Measurements from ENCODE around the gene DISC1.
"Not testable (repeated sequence)": the region's sequence is repeated elsewhere in the genome, so short reads cannot be mapped to it uniquely, and the experiment has no call there.

The DISC1 gene

DNA sequence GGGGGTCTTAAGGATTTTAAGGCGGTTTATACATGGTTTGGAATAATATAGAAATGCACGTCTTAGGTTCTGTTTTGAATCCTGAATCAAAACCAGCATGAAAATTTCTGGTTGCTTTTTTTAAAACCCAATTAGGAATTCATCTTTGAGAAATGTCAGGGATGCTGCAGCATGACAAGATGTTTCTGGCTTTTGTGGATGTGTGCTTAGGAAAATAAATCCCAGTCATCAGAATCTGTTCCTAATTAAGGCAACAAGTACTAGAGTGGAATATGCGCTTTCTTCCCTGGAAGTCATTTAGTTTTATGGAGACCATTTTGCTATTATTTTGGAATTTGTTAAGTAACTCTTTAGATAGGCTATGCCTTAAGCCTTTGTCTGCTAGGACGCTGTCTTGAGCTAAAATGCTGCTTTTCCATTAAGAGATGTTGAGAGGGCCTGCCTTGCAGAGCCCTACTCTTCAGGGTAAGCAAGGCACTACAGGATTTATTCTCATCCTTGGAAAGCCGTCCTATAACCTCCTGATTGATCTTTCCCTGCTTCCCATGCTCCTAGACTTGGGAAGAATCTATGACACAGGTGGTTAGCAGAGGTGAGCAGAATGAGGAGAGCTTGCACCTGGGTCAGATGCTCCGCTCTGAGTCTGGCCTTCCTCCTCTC, 332.8 kb downstream of the DISC1 start:
- DNase-seq (ENCODE audit: low read depth): no peak

GRCh38 chr1:231961801-231962200, 335.2 kb downstream of the DISC1 start:
- DNase-seq (ENCODE audit: low read depth): not testable (repeated sequence)

DNA sequence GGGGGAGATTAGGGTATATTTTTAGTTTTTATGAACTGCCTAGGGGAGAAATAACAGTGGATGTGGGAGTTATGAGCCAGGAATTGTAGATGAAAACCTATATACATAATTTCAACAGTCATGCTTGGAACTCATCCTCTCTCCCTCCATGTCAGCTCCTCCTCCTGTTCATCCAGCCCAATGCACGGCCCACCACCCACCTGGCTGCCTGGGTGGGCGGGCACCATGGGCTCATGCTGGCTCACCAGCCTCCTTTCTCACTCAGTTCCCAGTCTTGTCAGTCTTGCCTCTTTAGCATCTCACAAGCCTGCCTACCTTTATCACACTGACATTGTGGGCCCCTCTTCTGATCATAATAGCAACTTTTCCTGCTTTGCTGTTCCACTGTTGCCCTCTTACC, 336.0 kb downstream of the DISC1 start:
- DNase-seq (ENCODE audit: low read depth): no peak

GRCh38 chr1:231964241-231964640, 337.7 kb downstream of the DISC1 start:
- DNase-seq (ENCODE audit: low read depth): no peak

GRCh38 chr1:231964961-231965360, 338.4 kb downstream of the DISC1 start:
- no peak for DNase-seq (ENCODE audit: low read depth)

- no peak for DNase-seq (ENCODE audit: low read depth)
These were observed 339.0 kb downstream of the DISC1 start for GRCh38 chr1:231965615-231966014.

GRCh38 chr1:231966983-231967382, 340.4 kb downstream of the DISC1 start:
- DNase-seq (ENCODE audit: low read depth): no peak

- DNase-seq (ENCODE audit: low read depth): no peak
These were observed 342.5 kb downstream of the DISC1 start for GRCh38 chr1:231969076-231969475.

DNA sequence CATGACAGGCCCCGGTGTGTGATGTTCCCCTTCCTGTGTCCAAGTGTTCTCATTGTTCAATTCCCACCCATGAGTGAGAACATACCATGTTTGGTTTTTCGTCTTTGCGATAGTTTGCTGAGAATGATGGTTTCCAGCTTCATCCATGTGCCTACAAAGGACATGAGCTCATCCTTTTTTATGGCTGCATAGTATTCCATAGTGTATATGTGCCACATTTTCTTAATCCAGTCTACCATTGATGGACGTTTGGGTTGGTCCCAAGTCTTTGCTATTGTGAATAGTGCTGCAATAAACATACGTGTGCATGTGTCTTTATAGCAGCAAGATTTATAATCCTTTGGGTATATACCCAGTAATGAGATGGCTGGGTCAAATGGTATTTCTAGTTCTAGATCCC, 343.2 kb downstream of the DISC1 start:
- DNase-seq (ENCODE audit: low read depth): not testable (repeated sequence)

DNA sequence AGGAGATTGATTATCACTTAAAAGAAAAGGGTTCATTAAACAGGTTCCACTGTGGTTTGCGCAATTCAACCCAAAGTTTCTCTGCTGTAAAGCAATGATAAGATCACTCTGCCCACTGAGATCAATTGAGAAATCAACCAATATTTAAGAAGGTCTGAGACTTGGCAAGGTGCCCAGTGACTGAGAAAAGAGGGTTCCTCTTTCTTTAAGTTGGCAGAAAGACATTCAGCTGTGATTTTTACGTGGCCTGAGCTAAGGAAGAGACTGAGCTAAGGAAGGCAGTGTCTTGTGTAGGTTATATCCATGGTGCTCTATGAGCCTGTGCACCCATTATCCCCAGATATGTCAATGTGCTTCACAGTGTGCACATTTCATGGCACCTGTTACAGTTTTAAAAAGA, 344.1 kb downstream of the DISC1 start:
- DNase-seq (ENCODE audit: low read depth): no peak

DNA sequence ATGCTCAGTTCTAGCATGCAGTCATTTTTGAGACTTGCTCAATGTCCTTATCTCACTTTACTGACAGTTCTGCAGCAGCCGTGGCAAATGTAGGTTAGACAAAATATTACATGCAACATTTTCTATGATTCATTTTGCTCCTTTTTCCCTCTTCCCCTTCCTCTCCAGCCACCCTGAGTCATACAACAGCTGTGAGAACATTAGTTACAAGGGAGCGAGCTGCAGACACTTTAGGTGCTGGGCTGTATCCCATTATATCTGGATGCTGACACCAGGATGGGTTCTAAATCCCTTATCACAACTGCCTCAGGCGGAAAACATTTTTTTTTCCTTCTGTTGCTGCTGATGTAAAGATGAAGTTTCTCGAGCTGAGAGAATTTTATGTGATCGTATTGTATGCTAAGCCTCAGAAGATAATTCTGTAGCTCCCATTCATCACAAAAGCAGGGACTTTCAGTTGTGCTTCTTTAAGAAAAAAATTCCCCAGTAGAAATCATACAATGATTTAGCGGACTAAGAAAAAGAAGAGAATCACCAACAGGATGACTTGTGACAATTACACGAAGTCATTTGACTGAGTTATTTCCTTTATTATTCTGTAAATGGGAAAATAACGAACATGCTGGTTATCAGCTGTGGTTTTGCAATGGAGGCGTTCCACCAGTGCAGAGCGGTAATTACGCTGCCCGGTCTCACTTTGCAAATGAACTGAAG, 345.0 kb downstream of the DISC1 start:
- DNase-seq (ENCODE audit: low read depth): no peak

DNA sequence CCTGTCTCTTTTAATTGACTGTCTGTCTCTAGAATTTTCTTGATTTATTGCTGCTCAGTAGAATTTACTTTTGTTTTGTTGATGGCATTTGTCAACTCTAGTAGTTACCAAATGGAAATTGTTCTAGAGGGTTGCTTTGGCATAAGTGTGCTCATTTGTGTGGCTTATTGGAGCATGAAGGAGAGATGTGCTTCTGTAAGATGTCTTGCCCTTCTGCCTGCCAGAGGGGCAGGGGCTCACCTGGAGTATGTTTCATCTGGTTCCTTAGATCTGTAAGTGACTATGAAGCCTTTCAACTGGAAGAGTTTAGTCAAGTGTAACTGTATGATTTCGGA, 345.5 kb downstream of the DISC1 start:
- DNase-seq (ENCODE audit: low read depth): no peak

- no peak for DNase-seq (ENCODE audit: low read depth)
These were observed 347.2 kb downstream of the DISC1 start for GRCh38 chr1:231973830-231974229.

DNA sequence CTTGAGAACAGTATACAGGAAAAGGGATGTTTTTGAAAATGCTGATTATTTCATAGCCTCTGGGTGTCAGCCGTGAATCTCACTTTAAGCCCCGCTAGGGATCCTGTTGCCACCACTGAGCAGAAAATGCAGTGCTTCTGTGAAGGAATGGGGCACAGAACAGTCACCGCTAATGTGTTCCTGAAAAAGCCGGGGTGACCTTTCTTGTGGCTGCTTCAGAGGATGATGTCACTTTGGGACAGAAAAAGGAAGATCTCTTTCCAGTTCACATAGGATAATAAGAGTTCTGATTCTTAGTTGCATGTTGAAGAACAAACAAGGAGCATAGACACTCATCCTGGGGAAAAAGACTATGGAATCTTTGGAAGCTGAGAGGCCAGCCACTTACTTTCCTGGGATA, 349.6 kb downstream of the DISC1 start:
- DNase-seq (ENCODE audit: low read depth): no peak

DNA sequence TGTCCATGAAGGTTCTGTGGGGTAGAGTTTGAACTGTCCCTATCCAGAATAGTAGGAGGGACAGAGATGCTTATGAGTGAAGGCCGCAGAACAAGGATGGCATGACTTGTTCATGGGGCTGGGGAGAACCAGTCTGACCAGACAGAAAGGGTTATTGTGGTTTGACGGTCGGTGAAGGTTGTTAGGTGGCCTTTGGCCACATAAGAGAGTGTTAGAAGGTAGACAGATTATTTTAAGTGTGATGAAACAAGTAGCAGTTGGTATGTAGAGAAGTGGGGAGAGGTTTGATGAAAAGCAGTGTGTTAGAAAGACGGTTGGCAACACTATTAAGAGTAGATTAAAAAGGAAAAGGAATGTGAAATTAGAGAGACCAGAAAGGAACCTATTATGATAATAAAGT, 355.1 kb downstream of the DISC1 start:
- DNase-seq (ENCODE audit: low read depth): no peak

DNA sequence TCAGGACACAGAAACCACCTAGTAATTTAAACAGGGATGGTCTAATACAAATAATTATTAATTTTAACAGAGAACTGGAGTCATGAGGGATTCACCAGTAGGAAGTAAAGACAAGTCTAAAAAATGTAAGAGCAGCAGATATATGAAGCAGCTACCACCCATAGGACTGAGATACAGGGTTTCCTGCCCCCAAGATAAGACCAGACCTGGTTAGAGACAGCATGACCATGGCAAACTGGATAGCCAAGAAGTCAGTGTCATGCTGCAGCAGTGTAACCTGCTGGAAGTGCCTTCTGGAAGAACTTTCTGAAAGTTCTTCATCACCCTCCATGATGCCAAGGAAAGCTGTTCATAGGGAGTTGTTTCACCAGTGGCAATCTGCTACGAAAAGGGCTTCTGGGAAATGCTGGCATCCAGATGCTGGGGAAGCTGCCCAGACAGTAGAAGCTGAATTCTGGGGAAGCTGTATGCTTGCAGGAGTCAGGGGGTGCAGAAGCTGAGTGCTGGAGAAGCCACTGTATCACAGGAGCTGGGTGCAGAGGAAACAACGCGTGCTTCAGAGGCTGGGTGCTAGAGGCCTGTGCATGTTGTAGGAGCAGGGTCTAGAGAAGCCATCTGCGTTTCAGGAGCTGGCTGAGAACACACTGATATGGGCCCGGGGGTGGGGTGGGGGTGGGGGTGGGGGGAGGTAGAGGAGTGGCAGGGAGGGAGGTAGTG, 356.4 kb downstream of the DISC1 start:
- DNase-seq (ENCODE audit: low read depth): no peak

DNA sequence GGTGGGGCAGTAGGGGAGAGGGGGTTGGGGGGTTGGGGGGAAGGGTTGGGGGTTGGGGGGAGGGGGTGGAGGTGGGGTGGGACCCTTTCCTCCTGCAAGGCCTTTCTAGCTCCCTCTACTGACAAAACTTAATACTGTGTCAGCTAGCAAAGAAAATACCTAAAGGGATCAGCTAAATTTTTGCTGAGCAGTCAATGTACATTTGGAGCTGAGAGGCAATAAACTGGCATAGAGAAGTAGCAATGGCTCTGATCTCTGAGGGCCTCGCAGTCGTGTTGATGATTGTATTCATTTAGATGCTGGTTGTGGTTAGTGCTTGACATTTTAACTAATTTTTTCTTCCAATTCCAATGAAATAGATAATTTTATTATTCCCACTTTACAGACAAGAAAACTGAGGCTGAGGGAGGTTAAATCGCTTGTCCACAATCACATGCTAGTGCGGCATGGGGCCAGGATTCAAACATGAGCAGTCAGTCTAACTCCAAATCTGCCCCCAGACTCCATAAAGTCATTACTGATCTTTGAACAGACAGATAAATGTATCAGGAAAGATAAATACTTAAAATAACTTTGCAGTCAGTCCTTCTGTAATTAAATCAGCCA, 357.1 kb downstream of the DISC1 start:
- no peak for DNase-seq (ENCODE audit: low read depth)

- DNase-seq (ENCODE audit: low read depth): no peak
These were observed 358.9 kb downstream of the DISC1 start for GRCh38 chr1:231985296-231986023.

GRCh38 chr1:231986631-231987336, 360.2 kb downstream of the DISC1 start:
- DNase-seq (ENCODE audit: low read depth): no peak

DNA sequence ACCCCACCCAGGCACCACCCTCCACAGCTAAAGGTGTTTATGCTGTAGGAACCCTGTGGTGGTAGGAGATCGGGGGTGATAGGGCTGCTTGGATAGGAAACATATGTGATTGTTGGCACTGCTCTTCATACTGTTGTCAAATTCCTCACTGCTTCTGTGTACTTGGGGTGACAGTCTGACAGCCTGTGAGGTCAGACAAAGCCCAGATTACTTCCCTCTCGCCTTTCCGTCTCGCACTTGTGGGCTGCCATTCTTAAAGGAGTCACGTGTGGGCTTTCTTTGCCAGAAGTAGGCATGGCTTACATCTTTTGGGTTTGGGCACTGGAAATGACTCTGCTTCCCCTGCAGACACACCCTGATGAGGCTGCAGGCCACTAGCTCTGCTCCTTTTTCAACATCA, 363.8 kb downstream of the DISC1 start:
- DNase-seq (ENCODE audit: low read depth): no peak

DNA sequence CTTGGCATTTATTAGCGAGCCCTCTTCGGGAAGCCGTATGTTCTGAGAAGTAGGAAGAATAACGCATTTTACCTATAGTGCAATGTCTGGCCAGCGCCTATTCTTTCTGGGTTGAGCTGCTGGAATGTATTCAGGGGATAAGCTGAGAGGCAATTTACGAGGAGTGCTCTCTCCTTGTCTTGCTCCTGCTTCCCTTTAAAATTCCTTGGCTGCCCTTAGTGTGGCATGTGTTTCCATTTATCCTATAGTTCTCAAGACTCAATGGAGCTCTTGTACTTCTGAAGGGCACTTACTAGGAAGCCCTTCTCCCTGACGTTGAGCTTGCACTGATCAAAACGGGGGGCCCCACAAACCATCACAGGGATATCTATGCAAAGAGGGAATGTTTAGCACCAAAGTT, 364.6 kb downstream of the DISC1 start:
- no peak for DNase-seq (ENCODE audit: low read depth)

All from stimulated activated CD8-positive, alpha-beta memory T cell treated with anti-CD3 and anti-CD28 coated beads, Interleukin-12 subunit alpha, Interleukin-12 subunit beta, amount 100 ng/mL, for 4 hours (primary cell).